H1 (cell line): Measurements from ENCODE around the gene TCERG1L.

Experiments used
- CHD2 ChIP-seq: IDR thresholded peaks from 2 replicates; pipeline ENCODE4 v1.6.1; 2012; ENCODE audit warnings: low read length, improper control_type of control experiment
- CTCF ChIP-seq, 3 experiments: IDR thresholded peaks; 1 replicate in 2 of 3; 2 replicates in 1 of 3; pipeline versions ENCODE4 v1.5.1 to v1.6.1; 2011; ENCODE audit warnings: low read length in 3 of 3, mild to moderate bottlenecking in 3 of 3, inconsistent platforms in 2 of 3, low read depth in 1 of 3, moderate library complexity in 1 of 3; ENCODE audit not compliant: insufficient read depth in 1 of 3; ENCODE audit errors: control extremely low read depth in 1 of 3
- EP300 ChIP-seq, 2 experiments: IDR thresholded peaks; 1 replicate in 1 of 2; 2 replicates in 1 of 2; pipeline ENCODE4 v1.6.1; 2011 to 2012; ENCODE audit warnings: low read depth in 2 of 2, low read length in 2 of 2, mild to moderate bottlenecking in 2 of 2, borderline replicate concordance in 1 of 2, inconsistent platforms in 1 of 2, moderate library complexity in 1 of 2
- EZH2 ChIP-seq: fragments of 200-600 bp; sonication (generic); IDR thresholded peaks from 2 replicates; pipeline ENCODE4 v1.7.1; 2012; ENCODE audit warnings: low read depth, mild to moderate bottlenecking, moderate library complexity, low read length, inconsistent platforms; ENCODE audit not compliant: severe bottlenecking
- GABPA ChIP-seq: IDR thresholded peaks from 2 replicates; pipeline ENCODE4 v1.6.1; 2011; ENCODE audit warnings: mild to moderate bottlenecking, low read length, moderate library complexity, borderline replicate concordance; ENCODE audit not compliant: insufficient read depth
- KDM1A ChIP-seq: fragments of 200-600, 300-600 bp; sonication (generic); IDR thresholded peaks from 2 replicates; pipeline ENCODE4 v1.7.1; 2016; ENCODE audit warnings: mild to moderate bottlenecking, low read length, borderline replicate concordance
- MAFK ChIP-seq: IDR thresholded peaks from 2 replicates; pipeline ENCODE4 v1.6.1; 2012; ENCODE audit warnings: low read depth, mild to moderate bottlenecking, improper control_type of control experiment, low read length
- MAX ChIP-seq: IDR thresholded peaks from 2 replicates; pipeline ENCODE4 v1.6.1; 2012; ENCODE audit warnings: inconsistent platforms
- NRF1 ChIP-seq: IDR thresholded peaks from 2 replicates; pipeline ENCODE4 v1.6.1; 2011; ENCODE audit warnings: mild to moderate bottlenecking, low read depth, low read length, improper control_type of control experiment
- POLR2AphosphoS5 ChIP-seq: IDR thresholded peaks from 2 replicates; pipeline ENCODE4 v1.6.1; 2011; ENCODE audit warnings: low read depth, low read length
- POU5F1 ChIP-seq: IDR thresholded peaks from 2 replicates; pipeline ENCODE4 v1.6.1; 2011; ENCODE audit warnings: low read depth, mild to moderate bottlenecking, low read length, moderate library complexity
- SP2 ChIP-seq: IDR thresholded peaks from 2 replicates; pipeline ENCODE4 v1.6.1; 2012; ENCODE audit warnings: mild to moderate bottlenecking, low read length, inconsistent platforms
- SP4 ChIP-seq: IDR thresholded peaks from 2 replicates; pipeline ENCODE4 v1.6.1; 2012; ENCODE audit warnings: low read length, inconsistent platforms
- YY1 ChIP-seq: IDR thresholded peaks from 2 replicates; pipeline ENCODE4 v1.6.1; 2011; ENCODE audit warnings: low read depth, mild to moderate bottlenecking, low read length

GRCh38 chr10:131082201-131082850 is 229.2 kb downstream of the TCERG1L start:
- TF ChIP-seq MAFK: no peak
- TF ChIP-seq MAX: no peak
- TF ChIP-seq CHD2: no peak
- TF ChIP-seq EP300 (IDR thresholded peaks at IDR 0.05; ENCODE audit: borderline replicate concordance in 1 of 2, low read depth in 2 of 2, low read length in 2 of 2): no peak
- TF ChIP-seq CTCF (IDR thresholded peaks at IDR 0.05; ENCODE audit: control extremely low read depth in 1 of 3, insufficient read depth in 1 of 3, low read depth in 1 of 3, low read length in 3 of 3): no peak
- TF ChIP-seq POLR2AphosphoS5: no peak
- TF ChIP-seq NRF1: no peak
- TF ChIP-seq SP4: no peak
- TF ChIP-seq POU5F1: no peak
- TF ChIP-seq EZH2: no peak
- TF ChIP-seq GABPA: no peak
- TF ChIP-seq SP2: no peak
- no peak for TF ChIP-seq KDM1A
- TF ChIP-seq YY1: no peak
